Activated B cell treated with CpG ODN at 0.5 μM for 24 hours (primary cell): ENCODE measurements around the gene MRPL54. TPM values are rescaled to one million over a fixed set of nuclear protein-coding genes. Genes with fewer than 3 reads are reported as not detected.

ENCODE experiments used
- ATAC-seq: fragments of 200-7000 bp; cut with Tn5 transposase; one replicate; pipeline ENCODE4 v1.10.0; 2021; ENCODE audit warnings: low read depth, mild to moderate bottlenecking, moderate library complexity
- CTCF ChIA-PET: fragments of 350-600 bp; sonication (Branson Sonifier 250); formaldehyde crosslinking; loops from one replicate; lab custom pipeline; 2021; ENCODE audit warnings: antibody characterized with exemption; lab: Charles Lee
- POLR2A ChIA-PET: fragments of 350-600 bp; sonication (Branson Sonifier 250); formaldehyde crosslinking; loops from one replicate; lab custom pipeline; 2021; ENCODE audit warnings: antibody characterized with exemption; lab: Charles Lee
- DNase-seq: peaks from one replicate; pipeline ENCODE4 v3.0.0; 2022
- H3K27ac Mint-ChIP-seq: one replicate; pipeline ENCODE4 v1.8.0; 2020; ENCODE audit warnings: mixed read lengths
- H3K27me3 Mint-ChIP-seq: one replicate; pipeline ENCODE4 v1.8.0; 2021; ENCODE audit warnings: mixed read lengths
- H3K36me3 Mint-ChIP-seq: one replicate; pipeline ENCODE4 v1.8.0; 2021; ENCODE audit warnings: low read depth, mixed read lengths
- H3K4me1 Mint-ChIP-seq: one replicate; pipeline ENCODE4 v1.8.0; 2021; ENCODE audit warnings: mixed read lengths
- H3K4me3 Mint-ChIP-seq: one replicate; pipeline ENCODE4 v1.8.0; 2020; ENCODE audit warnings: mild to moderate bottlenecking, mixed read lengths
- H3K9me3 Mint-ChIP-seq: one replicate; pipeline ENCODE4 v1.8.0; 2020; ENCODE audit warnings: mixed read lengths
- intact Hi-C: fragments of 100-400 bp; cut with micrococcal nuclease; formaldehyde crosslinking; loops from one replicate; pipeline ENCODE4 v1.15.1; 2024
- total RNA-seq: library from RNA; stranded (reverse); gene quantifications from 2 replicates; pipeline ENCODE4 v1.2.3, GENCODE V29; 2022
- TF ChIP-seq, protein P1 (sequence below): fragments of 200-600 bp; IDR thresholded peaks from one replicate; pipeline ENCODE4 v1.8.0; 2022; ENCODE audit warnings: antibody characterized with exemption, mild to moderate bottlenecking

The MRPL54 gene
- total RNA-seq, 1 donor from 2014 or later, result 81.2 TPM

DNA sequence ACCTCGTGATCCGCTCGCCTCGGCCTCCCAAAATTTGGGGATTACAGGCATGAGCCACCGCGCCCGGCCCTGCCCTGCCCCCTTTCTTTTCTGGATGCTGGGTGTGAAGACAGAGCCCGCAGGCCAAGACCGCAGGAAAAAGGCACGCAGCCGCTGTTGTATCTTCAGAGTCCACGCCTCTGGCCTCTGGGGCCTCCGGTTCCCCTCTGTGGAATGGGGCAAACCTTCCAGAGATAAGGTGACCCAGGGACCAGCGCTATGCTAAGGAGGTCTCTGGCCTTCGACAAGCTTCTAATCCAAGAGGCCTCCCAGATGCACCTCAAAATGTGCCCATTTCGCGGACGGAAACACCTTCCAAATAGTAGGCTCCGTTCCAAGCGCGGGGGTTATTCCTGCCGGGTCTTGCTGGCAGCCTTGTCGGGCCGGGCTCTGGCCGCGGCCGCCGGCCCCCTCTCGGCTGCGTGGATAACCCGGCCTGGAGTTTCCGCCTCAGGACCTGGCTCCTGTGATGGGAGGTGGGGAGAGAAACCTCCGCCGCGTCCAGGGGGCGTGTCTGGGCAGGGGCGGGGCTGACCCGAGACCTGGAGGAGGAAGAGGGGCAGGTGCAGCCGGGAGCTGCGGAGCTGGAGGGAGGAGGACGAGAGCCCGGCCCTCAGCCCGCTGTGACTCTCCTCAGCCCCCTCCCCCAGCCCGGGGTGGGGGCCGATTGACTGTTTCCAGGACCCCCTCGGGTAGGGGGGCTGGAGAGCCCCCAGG, 41.2 kb upstream of the MRPL54 start:
- POLR2A ChIA-PET, result interaction anchor here (0.6 kb wide), 2 partner anchors 459 to 735 kb away, joined by 4 to 6 read pairs; no protein-coding TSS in a partner anchor
- intact Hi-C loops, result loop anchor here (2.0 to 5.0 kb wide), 2 partner anchors 39 to 91 kb away; partner anchors contain the start of gene APBA3

GRCh38 chr19:3721887-3722442, 40.5 kb upstream of the MRPL54 start:
- ChIA-PET POLR2A (interaction anchor here (0.7 kb wide), 1 partner anchor 94 kb away, joined by 12 read pairs; no protein-coding TSS in a partner anchor), CTCF (interaction anchor here (1.0 kb wide), 1 partner anchor 96 kb away, joined by 3 read pairs; no protein-coding TSS in a partner anchor)
- intact Hi-C loops, result loop anchor here (2.0 to 5.0 kb wide), 2 partner anchors 39 to 90 kb away; partner anchors contain the start of gene APBA3
- Mint-ChIP-seq H3K27ac (no peak overlapping the region), H3K27me3 (peaks cover 14% of the 10 kb centered on the region), H3K4me3 (peak overlapping the region; percentile 50), H3K9me3 (no peaks in the 10 kb centered on the region), H3K36me3 (no peaks in the 10 kb centered on the region), H3K4me1 (peaks cover 12% of the 10 kb centered on the region)
- TF ChIP-seq, protein P1, sequence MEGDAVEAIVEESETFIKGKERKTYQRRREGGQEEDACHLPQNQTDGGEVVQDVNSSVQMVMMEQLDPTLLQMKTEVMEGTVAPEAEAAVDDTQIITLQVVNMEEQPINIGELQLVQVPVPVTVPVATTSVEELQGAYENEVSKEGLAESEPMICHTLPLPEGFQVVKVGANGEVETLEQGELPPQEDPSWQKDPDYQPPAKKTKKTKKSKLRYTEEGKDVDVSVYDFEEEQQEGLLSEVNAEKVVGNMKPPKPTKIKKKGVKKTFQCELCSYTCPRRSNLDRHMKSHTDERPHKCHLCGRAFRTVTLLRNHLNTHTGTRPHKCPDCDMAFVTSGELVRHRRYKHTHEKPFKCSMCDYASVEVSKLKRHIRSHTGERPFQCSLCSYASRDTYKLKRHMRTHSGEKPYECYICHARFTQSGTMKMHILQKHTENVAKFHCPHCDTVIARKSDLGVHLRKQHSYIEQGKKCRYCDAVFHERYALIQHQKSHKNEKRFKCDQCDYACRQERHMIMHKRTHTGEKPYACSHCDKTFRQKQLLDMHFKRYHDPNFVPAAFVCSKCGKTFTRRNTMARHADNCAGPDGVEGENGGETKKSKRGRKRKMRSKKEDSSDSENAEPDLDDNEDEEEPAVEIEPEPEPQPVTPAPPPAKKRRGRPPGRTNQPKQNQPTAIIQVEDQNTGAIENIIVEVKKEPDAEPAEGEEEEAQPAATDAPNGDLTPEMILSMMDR, result no peak
- ATAC-seq (no peak), DNase-seq (no peak)

More for the DNA sequence above, 41.2 kb upstream of the MRPL54 start:
- no peak overlapping the region for H3K27ac Mint-ChIP-seq
- H3K9me3 Mint-ChIP-seq, result no peaks in the 10 kb centered on the region
- peaks cover 14% of the 10 kb centered on the region for H3K27me3 Mint-ChIP-seq
- ATAC-seq, result peak; percentile 99
- peak; percentile 80 for DNase-seq
- CTCF ChIA-PET, result no interaction called here
- peaks cover 12% of the 10 kb centered on the region for H3K4me1 Mint-ChIP-seq
- TF ChIP-seq, protein P1, result no peak
- no peaks in the 10 kb centered on the region for H3K36me3 Mint-ChIP-seq
- peak overlapping the region; percentile 50 for H3K4me3 Mint-ChIP-seq

DNA sequence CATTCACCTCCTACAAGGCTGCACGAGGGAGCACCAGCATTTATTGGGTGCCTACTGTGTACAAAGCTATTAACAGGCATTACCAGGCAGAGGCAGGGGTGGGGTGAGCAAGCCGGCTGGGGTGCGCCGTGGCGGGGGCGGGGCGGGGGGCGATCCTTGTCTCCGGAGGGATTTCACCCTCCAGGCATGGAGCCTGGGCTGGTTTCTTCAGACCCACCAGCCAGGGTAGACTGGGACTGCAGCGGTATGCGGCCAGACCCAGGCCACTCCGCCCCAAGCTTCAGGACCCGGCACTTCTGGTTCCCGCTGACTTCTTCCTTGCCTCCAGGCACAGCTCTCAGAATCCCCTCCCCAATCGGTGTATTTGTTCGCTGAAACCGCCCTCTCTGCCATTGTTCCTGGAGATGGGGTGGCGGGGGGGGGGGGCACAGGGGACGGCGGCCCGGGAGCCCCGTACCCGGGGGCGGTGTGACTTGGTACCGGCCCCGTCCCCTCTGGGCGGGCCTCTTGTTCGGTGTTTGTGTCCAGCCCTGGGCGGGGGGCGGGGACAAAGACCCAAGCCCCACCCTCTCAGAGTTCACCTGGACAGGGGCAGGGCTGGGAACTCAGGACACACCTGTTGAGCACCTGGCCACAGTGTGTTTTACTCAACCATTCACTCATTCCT, 39.9 kb upstream of the MRPL54 start:
- H3K36me3 Mint-ChIP-seq, result no peaks in the 10 kb centered on the region
- intact Hi-C loops, result loop anchor here (5.0 kb wide), 1 partner anchor 90 kb away; no protein-coding TSS in a partner anchor
- H3K27me3 Mint-ChIP-seq, result peaks cover 14% of the 10 kb centered on the region
- CTCF ChIA-PET, result interaction anchor here (1.0 kb wide), 1 partner anchor 96 kb away, joined by 3 read pairs; no protein-coding TSS in a partner anchor
- peaks cover 12% of the 10 kb centered on the region for H3K4me1 Mint-ChIP-seq
- ATAC-seq (no peak), DNase-seq (no peak)
- H3K27ac Mint-ChIP-seq, result no peak overlapping the region
- POLR2A ChIA-PET, result interaction anchor here (0.7 kb wide), 1 partner anchor 93 kb away, joined by 12 read pairs; no protein-coding TSS in a partner anchor
- TF ChIP-seq, protein P1, result no peak
- peak overlapping the region; percentile 50 for H3K4me3 Mint-ChIP-seq
- H3K9me3 Mint-ChIP-seq, result no peaks in the 10 kb centered on the region

GRCh38 chr19:3723110-3723488, 39.4 kb upstream of the MRPL54 start:
- ChIA-PET CTCF (no interaction called here), POLR2A (no interaction called here)
- TF ChIP-seq, protein P1, result no peak
- H3K4me1 Mint-ChIP-seq, result peaks cover 12% of the 10 kb centered on the region
- no peaks in the 10 kb centered on the region for H3K36me3 Mint-ChIP-seq
- peaks cover 14% of the 10 kb centered on the region for H3K27me3 Mint-ChIP-seq
- no peaks in the 10 kb centered on the region for H3K9me3 Mint-ChIP-seq
- no peak overlapping the region for H3K27ac Mint-ChIP-seq
- no peak for DNase-seq
- H3K4me3 Mint-ChIP-seq, result no peak overlapping the region
- no peak for ATAC-seq
- intact Hi-C loops, result loop anchor here (5.0 kb wide), 1 partner anchor 89 kb away; no protein-coding TSS in a partner anchor
